OCI-LY7 (cell line): ENCODE data around the gene SOBP.

Experiments used
- CTCF ChIP-seq: fragments of 200-600 bp; sonication (generic); conservative IDR thresholded peaks from 2 replicates; pipeline ENCODE4 v1.5.1; 2014; ENCODE audit warnings: mild to moderate bottlenecking, antibody characterized with exemption, low read length, moderate library complexity, mixed read lengths
- EZH2phosphoT487 ChIP-seq: fragments of 200-600 bp; sonication (generic); IDR thresholded peaks from 2 replicates; pipeline ENCODE4 v1.6.1; 2018; ENCODE audit warnings: low read depth, borderline replicate concordance, mild to moderate bottlenecking, mixed run types, antibody characterized with exemption, low read length, moderate library complexity, mixed read lengths

DNA sequence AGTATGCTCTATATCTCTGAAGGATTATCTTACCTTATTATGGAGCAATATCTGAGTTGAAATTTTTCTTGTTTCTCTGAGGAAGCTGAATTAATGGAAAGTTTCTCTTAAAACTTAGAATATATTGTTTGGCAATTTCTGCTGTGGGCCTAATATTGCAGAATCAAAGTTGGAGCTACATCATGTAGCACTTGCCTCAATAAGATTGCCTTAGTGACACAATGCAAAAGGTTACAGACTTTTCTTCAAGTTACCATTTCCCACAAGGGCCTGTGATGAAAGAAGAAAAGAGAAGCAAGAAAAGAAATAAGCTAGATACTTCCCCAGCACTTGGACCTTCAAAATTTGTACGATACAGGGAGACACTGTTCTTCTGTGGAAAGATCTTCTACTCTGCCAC, 151.2 kb downstream of the SOBP start:
- TF ChIP-seq CTCF = no peak
- no peak for TF ChIP-seq EZH2phosphoT487
